ENCODE measurements around the gene LPAR3. TPM values are rescaled to one million over a fixed set of nuclear protein-coding genes. Genes with fewer than 3 reads are reported as not detected.

LPAR3 gene
- total RNA-seq, 1 donor from 2014 or later: 16.2 TPM

- H3K27ac ChIP-seq (replicated peaks): no peak overlapping the region
- no peak overlapping the region for H3K4me3 ChIP-seq
- DNase-seq: no peak
- no peaks in the 10 kb centered on the region for H3K9me3 ChIP-seq (replicated peaks)
- intact Hi-C loops (cut with micrococcal nuclease): no loop called here
- H3K4me1 ChIP-seq: peaks cover 24% of the 10 kb centered on the region
- H3K27me3 ChIP-seq (ENCODE audit: low read depth): no peaks in the 10 kb centered on the region
- no peaks in the 10 kb centered on the region for H3K36me3 ChIP-seq
- TF ChIP-seq CTCF (IDR thresholded peaks at IDR 0.05; ENCODE audit: borderline replicate concordance): no peak
Observed at GRCh38 chr1:84857906-84858305, 35.1 kb downstream of the LPAR3 start.

- H3K36me3 ChIP-seq: no peaks in the 10 kb centered on the region
- H3K27ac ChIP-seq (replicated peaks): no peak overlapping the region
- H3K9me3 ChIP-seq (replicated peaks): no peaks in the 10 kb centered on the region
Observed at GRCh38 chr1:84856726-84857270, 36.2 kb downstream of the LPAR3 start.

GRCh38 chr1:84855691-84856630 lies 37.0 kb downstream of the LPAR3 start:
- no peaks in the 10 kb centered on the region for H3K27me3 ChIP-seq (ENCODE audit: low read depth)
- intact Hi-C loops (cut with micrococcal nuclease): no loop called here
- H3K4me1 ChIP-seq: peaks cover 24% of the 10 kb centered on the region
- DNase-seq: no peak
- no peak for TF ChIP-seq CTCF (IDR thresholded peaks at IDR 0.05; ENCODE audit: borderline replicate concordance)
- H3K9me3 ChIP-seq (replicated peaks): no peaks in the 10 kb centered on the region
- H3K36me3 ChIP-seq: no peaks in the 10 kb centered on the region
- no peak overlapping the region for H3K27ac ChIP-seq (replicated peaks)
- no peak overlapping the region for H3K4me3 ChIP-seq

More at GRCh38 chr1:84856726-84857270, 36.2 kb downstream of the LPAR3 start:
- DNase-seq: no peak
- no peak for TF ChIP-seq CTCF (IDR thresholded peaks at IDR 0.05; ENCODE audit: borderline replicate concordance)
- H3K4me3 ChIP-seq: no peak overlapping the region
- intact Hi-C loops (cut with micrococcal nuclease): no loop called here
- no peaks in the 10 kb centered on the region for H3K27me3 ChIP-seq (ENCODE audit: low read depth)
- H3K4me1 ChIP-seq: peaks cover 24% of the 10 kb centered on the region

- TF ChIP-seq CTCF (IDR thresholded peaks at IDR 0.05; ENCODE audit: borderline replicate concordance): no peak
- H3K4me3 ChIP-seq: no peak overlapping the region
- DNase-seq: no peak
- H3K27me3 ChIP-seq (ENCODE audit: low read depth): no peaks in the 10 kb centered on the region
- H3K4me1 ChIP-seq: peaks cover 24% of the 10 kb centered on the region
- no peaks in the 10 kb centered on the region for H3K36me3 ChIP-seq
- no peaks in the 10 kb centered on the region for H3K9me3 ChIP-seq (replicated peaks)
- no peak overlapping the region for H3K27ac ChIP-seq (replicated peaks)
- intact Hi-C loops (cut with micrococcal nuclease): no loop called here
Observed at GRCh38 chr1:84855168-84855567, 37.8 kb downstream of the LPAR3 start.

GRCh38 chr1:84853741-84854721 lies 39.0 kb downstream of the LPAR3 start:
- H3K27me3 ChIP-seq (ENCODE audit: low read depth): no peaks in the 10 kb centered on the region
- peaks cover 28% of the 10 kb centered on the region for H3K4me1 ChIP-seq
- TF ChIP-seq CTCF (IDR thresholded peaks at IDR 0.05; ENCODE audit: borderline replicate concordance): no peak
- H3K36me3 ChIP-seq: no peaks in the 10 kb centered on the region
- H3K4me3 ChIP-seq: no peak overlapping the region
- H3K27ac ChIP-seq (replicated peaks): no peak overlapping the region
- DNase-seq: no peak
- H3K9me3 ChIP-seq (replicated peaks): no peaks in the 10 kb centered on the region
- intact Hi-C loops (cut with micrococcal nuclease): no loop called here

Data from left ventricle myocardium inferior (tissue), 1 donor.